HG02759 (cell line): ENCODE measurements around the gene AUTS2.
"Not testable (repeated sequence)": the region's sequence is repeated elsewhere in the genome, so short reads cannot be mapped to it uniquely, and the experiment has no call there.

Experiments used
- ATAC-seq: cut with Tn5 transposase; IDR thresholded peaks from one replicate; pipeline ENCODE4 v1.9.1; 2021; ENCODE audit warnings: mild to moderate bottlenecking, moderate library complexity; ENCODE audit not compliant: unreplicated experiment

AUTS2 gene

GRCh38 chr7:70263471-70264255 lies 665.4 kb downstream of the AUTS2 start:
- ATAC-seq = no peak

- ATAC-seq = no peak
These were observed 667.9 kb downstream of the AUTS2 start for GRCh38 chr7:70266186-70266585.

GRCh38 chr7:70267381-70268120 lies 669.3 kb downstream of the AUTS2 start:
- no peak for ATAC-seq

GRCh38 chr7:70268179-70268578 lies 669.9 kb downstream of the AUTS2 start:
- no peak for ATAC-seq

- ATAC-seq = no peak
These were observed 671.9 kb downstream of the AUTS2 start for GRCh38 chr7:70270149-70270548.

GRCh38 chr7:70271617-70272081 lies 673.4 kb downstream of the AUTS2 start:
- no peak for ATAC-seq

GRCh38 chr7:70275570-70275969 lies 677.3 kb downstream of the AUTS2 start:
- ATAC-seq = not testable (repeated sequence)

- ATAC-seq = no peak
These were observed 686.9 kb downstream of the AUTS2 start for GRCh38 chr7:70285187-70285586.

- ATAC-seq = no peak
These were observed 687.6 kb downstream of the AUTS2 start for GRCh38 chr7:70285854-70286253.

GRCh38 chr7:70288781-70289456 lies 690.6 kb downstream of the AUTS2 start:
- ATAC-seq = no peak

- ATAC-seq = no peak
These were observed 694.4 kb downstream of the AUTS2 start for GRCh38 chr7:70292716-70293115.

GRCh38 chr7:70294211-70294911 lies 696.1 kb downstream of the AUTS2 start:
- ATAC-seq = no peak

GRCh38 chr7:70298780-70299471 lies 700.7 kb downstream of the AUTS2 start:
- ATAC-seq = no peak

GRCh38 chr7:70299472-70299807 lies 701.2 kb downstream of the AUTS2 start:
- ATAC-seq = no peak

- no peak for ATAC-seq
These were observed 703.5 kb downstream of the AUTS2 start for GRCh38 chr7:70301673-70302185.

GRCh38 chr7:70303309-70303708 lies 705.0 kb downstream of the AUTS2 start:
- no peak for ATAC-seq

- ATAC-seq = no peak
These were observed 705.5 kb downstream of the AUTS2 start for GRCh38 chr7:70303780-70304179.

- ATAC-seq = no peak
These were observed 707.9 kb downstream of the AUTS2 start for GRCh38 chr7:70306173-70306572.

GRCh38 chr7:70307544-70308106 lies 709.4 kb downstream of the AUTS2 start:
- ATAC-seq = no peak

- no peak for ATAC-seq
These were observed 714.1 kb downstream of the AUTS2 start for GRCh38 chr7:70312336-70312735.
